Stimulated activated CD4-positive, alpha-beta T cell treated with anti-CD3 and anti-CD28 coated beads, TNF-alpha, amount 100 ng/mL, for 1 hour (primary cell): ENCODE measurements around the gene EMC7.
"Not testable (repeated sequence)": the region's sequence is repeated elsewhere in the genome, so short reads cannot be mapped to it uniquely, and the experiment has no call there.

Experiments used
- DNase-seq, 3 donors: peaks; one replicate each; pipeline ENCODE4 v3.0.0-alpha.2; 2020; ENCODE audit warnings: low read depth in 3 of 3, low spot score in 1 of 3

Gene EMC7

DNA sequence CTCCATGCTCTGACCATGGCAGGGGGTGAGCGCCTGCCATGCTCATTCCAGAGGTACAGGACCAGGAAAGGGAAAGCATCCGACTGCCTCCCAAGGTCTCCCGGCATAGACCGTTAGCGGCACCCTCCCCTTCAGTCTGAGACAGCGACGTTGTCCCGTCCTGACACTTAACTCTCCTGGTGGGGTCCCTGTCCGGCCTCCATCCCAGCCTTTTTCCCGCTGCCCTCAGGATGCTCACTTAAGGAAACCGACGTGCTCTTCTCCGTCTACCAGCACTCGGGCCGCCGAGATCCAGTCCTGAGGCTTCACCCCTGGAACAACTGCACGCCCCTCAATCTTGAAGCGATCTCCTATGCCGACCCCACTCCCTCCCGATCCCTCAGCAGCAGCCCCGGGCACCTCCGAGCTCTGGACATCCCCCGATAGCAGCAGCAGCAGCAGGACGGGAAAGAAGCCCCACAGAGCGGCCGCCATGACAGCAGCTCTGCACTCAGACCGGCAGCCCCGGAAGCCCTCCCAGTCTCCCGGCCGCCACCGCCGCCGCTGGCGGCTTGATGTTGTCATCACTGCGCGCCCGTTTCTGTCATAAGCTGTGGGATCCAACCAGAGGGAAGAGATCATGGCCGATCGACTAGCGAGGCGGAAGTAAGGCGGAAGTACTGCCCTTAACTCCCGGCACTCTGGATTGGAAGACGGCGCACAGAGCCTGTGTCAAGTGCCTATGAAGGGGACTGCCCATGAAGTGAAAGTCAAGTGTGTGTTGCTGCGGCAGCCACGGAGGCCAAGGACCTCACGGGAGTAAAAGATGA lies at the start of gene EMC7, which contains the start of gene PGBD4:
TSS of gene EMC7 (minus strand) at position 497 of the 809 bp plus-strand sequence. CDS start at position 474, 23 bp downstream.
TSS of gene PGBD4 (plus strand) at position 718 of the 809 bp plus-strand sequence. CDS start 449 bp downstream, outside the sequence.
- peak; percentile 95 to 98 (median 97) for DNase-seq

DNA sequence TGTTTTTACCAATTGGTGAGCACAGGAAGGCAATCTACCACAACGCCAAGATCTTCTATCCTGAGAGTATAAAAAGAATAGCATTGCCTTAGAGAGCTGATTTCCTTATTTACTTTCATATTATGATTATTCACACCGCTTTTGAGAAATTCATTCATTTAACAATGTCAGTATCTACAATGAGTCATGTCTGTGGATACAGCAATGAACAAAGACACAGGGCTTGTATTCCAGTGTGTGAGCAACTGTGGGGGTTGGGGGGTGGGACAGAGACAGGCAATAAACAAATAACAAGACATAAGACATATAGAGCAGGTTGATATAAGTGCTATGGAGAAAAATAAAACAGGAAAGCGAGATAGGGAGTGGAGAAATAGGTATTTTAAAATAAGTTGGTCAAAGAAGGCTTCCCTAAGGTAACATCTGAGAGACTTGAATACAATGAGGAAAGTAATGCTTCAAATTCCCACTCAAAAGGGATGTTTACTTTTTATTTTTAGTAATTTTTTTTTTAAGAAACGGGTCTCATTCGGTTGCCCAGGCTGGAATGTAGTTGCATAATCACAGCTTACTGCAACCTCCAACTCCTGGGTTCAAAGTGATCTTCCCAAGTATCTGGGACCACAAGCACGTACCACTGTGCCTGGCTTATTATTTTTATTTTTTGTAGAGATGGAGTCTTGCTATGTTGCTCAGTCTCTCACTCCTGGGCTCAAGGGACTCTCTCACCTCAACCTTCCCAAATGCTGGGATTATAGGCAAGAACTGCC lies 45.9 kb upstream of the EMC7 start:
- no peak for DNase-seq

DNA sequence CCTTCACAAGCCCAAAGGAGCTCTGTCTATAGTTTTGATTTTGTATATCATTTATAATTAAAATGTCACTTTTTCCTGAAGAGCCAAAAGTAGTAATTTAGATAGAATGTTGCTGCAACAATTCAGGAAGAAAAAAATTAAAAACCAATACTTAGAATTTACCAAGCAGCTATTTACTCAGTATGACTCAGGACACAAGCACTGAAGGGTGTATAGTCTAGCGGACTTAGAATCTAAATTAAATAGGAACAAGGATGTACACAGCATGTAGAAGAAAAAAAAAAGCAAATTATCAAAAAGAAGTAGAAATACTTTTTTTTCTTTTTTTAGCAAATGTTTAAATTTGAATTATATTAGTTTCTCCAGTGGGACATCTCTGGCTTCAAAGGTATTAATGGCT lies 31.8 kb upstream of the EMC7 start:
- no peak for DNase-seq

DNA sequence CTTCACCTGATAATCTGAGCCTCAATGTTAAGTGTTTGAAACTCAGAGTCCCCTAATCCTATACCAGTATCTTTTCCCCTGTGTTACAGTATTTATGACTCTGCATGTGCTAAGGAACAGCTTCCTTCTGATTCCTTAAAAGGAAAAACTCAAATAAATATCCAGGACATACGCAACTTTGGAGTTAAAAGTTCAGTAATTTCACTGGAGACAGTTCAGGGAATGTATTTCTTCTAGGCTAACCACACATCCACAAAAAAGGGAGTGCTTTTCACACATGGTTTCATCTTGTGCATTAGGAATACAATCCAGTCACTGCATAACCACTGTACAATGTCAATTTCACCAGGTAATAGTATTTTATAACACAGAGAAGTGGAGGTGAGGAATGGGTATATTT lies 31.2 kb upstream of the EMC7 start:
- DNase-seq, result no peak

GRCh38 chr15:34128898-34129297 lies 27.2 kb upstream of the EMC7 start:
- no peak for DNase-seq

DNA sequence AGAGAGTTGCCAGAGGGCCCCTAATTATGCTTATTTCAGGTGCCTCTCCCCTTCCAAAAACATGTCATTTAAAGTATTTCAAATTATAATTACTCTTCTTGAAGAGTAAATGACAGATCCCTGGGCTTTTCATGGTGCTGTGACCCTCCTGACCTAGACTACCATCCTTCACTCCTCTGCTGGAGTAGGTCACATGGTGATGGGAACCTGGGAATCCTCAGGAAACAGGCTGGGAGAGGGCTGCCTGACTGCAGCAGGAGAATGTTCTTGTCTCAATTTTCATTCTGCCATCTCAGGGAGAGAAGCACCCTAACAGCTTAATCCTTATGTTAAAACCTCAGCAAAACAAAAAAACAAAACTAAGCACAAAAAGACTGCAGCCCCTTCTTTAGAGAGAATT lies 24.9 kb upstream of the EMC7 start:
- no peak for DNase-seq

DNA sequence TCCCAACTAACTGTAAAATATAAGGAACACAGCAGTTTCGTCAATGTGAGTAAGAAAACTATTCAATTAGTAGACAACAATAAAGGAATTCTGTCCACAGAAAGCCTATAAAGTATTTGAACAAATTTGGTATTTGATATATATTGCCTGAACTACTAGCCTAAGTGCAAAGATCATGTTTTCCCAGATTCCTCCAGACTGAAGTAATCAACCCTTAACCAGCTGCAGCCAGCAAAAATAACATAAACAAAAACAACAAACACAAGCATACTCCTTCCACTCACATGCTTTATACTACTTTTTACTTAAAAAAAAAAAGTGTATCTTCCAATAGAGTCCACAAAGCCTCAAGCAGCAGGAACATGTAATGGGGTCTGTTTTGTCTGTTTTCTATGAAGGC lies 24.3 kb upstream of the EMC7 start:
- no peak for DNase-seq

- no peak for DNase-seq
These were observed 23.0 kb upstream of the EMC7 start for GRCh38 chr15:34124651-34125050.

- DNase-seq, result no peak
These were observed 21.1 kb upstream of the EMC7 start for GRCh38 chr15:34122771-34123183.

DNA sequence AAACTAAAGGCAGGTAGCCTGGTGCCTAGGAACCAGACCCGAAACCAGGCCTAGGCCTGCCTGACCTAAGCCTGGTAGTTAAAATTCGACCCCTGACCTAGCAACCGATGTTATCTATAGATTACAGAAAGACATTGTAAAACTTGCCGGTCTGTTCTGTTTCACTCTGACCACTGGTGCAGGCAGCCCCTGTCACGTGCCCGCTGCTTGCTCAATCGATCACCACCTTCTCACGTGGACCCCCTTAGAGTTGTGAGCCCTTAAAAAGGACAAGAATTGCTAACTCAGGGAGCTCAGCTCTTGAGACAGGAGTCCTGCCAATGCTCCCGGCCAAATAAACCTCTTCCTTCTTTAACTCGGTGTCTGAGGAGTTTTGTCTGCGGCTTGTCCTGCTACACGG lies 20.1 kb upstream of the EMC7 start:
- DNase-seq, result not testable (repeated sequence)

DNA sequence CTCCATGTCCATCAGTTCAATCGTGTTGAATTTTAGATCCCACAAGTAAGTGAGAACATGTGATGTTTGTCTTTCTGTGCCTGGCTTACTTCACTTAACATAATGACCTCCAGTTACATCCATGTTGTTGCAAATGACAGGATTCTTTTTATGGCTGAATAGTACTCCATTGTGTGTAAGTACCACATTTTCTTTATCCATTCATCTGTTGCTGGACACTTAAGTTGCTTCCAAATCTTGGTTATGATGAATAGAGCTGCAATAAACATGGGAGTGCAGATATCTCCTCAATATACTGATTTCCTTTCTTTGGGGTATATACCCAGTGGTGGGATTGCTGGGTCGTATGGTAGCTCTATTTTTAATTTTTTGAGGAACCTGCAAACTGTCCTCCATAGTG lies 18.8 kb upstream of the EMC7 start:
- not testable (repeated sequence) for DNase-seq

- no peak for DNase-seq
These were observed 17.6 kb upstream of the EMC7 start for GRCh38 chr15:34119291-34119690.

GRCh38 chr15:34116620-34117019 lies 15.0 kb upstream of the EMC7 start:
- no peak for DNase-seq

- DNase-seq, result no peak
These were observed 13.1 kb upstream of the EMC7 start for GRCh38 chr15:34114739-34115138.

GRCh38 chr15:34114215-34114614 lies 12.6 kb upstream of the EMC7 start:
- DNase-seq, result no peak

- no peak for DNase-seq
These were observed 9.8 kb upstream of the EMC7 start for GRCh38 chr15:34111488-34111887.

- no peak for DNase-seq
These were observed 8.4 kb upstream of the EMC7 start for GRCh38 chr15:34109797-34110663.

- DNase-seq, result no peak
These were observed 5.7 kb upstream of the EMC7 start for GRCh38 chr15:34107315-34107714.

DNA sequence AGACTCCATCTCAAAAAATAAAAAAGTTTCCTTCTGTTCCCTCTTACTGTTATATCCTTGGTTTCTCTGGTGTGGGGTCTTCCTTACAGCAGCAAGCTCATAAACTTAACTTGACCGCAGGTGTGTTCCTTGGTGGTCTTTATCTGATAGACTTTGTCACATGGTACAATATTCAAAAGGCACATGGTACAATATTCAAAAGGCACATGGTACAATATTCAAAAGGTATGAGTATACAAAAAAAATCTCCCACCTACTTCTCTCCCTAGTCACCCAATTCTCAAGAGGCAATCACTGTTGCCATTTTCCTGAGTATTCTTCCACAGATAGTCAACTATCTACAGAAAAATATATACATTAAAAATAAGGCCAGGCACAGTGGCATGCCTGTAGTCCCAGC lies 4.8 kb upstream of the EMC7 start:
- DNase-seq, result no peak

GRCh38 chr15:34102175-34102925 lies 688 bp upstream of the EMC7 start:
- DNase-seq, result no peak

GRCh38 chr15:34099914-34100313 lies 1.7 kb downstream of the EMC7 start:
- DNase-seq, result no peak
